NCI-H2227 (cell line): ENCODE data around the gene YAF2.

ENCODE experiments used
- DNase-seq: peaks from one replicate; lab custom pipeline; 2025; ENCODE audit not compliant: unreplicated experiment; lab: John Stamatoyannopoulos, UW

Gene YAF2

GRCh38 chr12:42145552-42146215, 92.4 kb downstream of the YAF2 start:
- no peak for DNase-seq

- DNase-seq, result no peak
These were observed 92.9 kb downstream of the YAF2 start for GRCh38 chr12:42145197-42145549.

- DNase-seq, result peak; percentile 95
These were observed 93.4 kb downstream of the YAF2 start, which contains the start of gene GXYLT1 for GRCh38 chr12:42144408-42145196. Gene GXYLT1, minus strand, starts transcription at chr12:42144874. Its CDS starts 228 bp downstream, at chr12:42144646.

GRCh38 chr12:42144158-42144407, 94.0 kb downstream of the YAF2 start:
- DNase-seq, result no peak

- DNase-seq, result peak; percentile 7
These were observed 94.4 kb downstream of the YAF2 start for GRCh38 chr12:42143452-42144157.

GRCh38 chr12:42141981-42142606, 96.0 kb downstream of the YAF2 start:
- no peak for DNase-seq

GRCh38 chr12:42140901-42141300, 97.1 kb downstream of the YAF2 start:
- no peak for DNase-seq

- DNase-seq, result no peak
These were observed 102.7 kb downstream of the YAF2 start for GRCh38 chr12:42135259-42135814.

GRCh38 chr12:42130672-42131402, 107.2 kb downstream of the YAF2 start:
- no peak for DNase-seq

GRCh38 chr12:42129595-42130204, 108.3 kb downstream of the YAF2 start:
- peak; percentile 42 for DNase-seq

- no peak for DNase-seq
These were observed 109.2 kb downstream of the YAF2 start for GRCh38 chr12:42128888-42129287.

- DNase-seq, result no peak
These were observed 109.7 kb downstream of the YAF2 start for GRCh38 chr12:42128327-42128726.

- no peak for DNase-seq
These were observed 111.1 kb downstream of the YAF2 start for GRCh38 chr12:42126963-42127362.

GRCh38 chr12:42125388-42125767, 112.7 kb downstream of the YAF2 start:
- no peak for DNase-seq

GRCh38 chr12:42124764-42125387, 113.2 kb downstream of the YAF2 start:
- DNase-seq, result no peak

GRCh38 chr12:42119085-42119633, 118.9 kb downstream of the YAF2 start:
- no peak for DNase-seq

- no peak for DNase-seq
These were observed 119.7 kb downstream of the YAF2 start for GRCh38 chr12:42118136-42118879.

- no peak for DNase-seq
These were observed 129.0 kb downstream of the YAF2 start for GRCh38 chr12:42109031-42109430.
